Mesendoderm (in vitro differentiated cells): ENCODE data around the gene SLIT3.
"Not testable (repeated sequence)": the region's sequence is repeated elsewhere in the genome, so short reads cannot be mapped to it uniquely, and the experiment has no call there.

Experiments
- DNase-seq: peaks from one replicate; pipeline ENCODE4 v3.0.0; 2013
- H2AK5ac ChIP-seq: 2 replicates; pipeline ENCODE4 v1.6.1; 2013; ENCODE audit warnings: low read length, inconsistent platforms
- H2BK120ac ChIP-seq: 2 replicates; pipeline ENCODE4 v1.6.1; 2013; ENCODE audit warnings: low read depth, mild to moderate bottlenecking, low read length, moderate library complexity, mixed read lengths
- H2BK15ac ChIP-seq: replicated peaks from 2 replicates; pipeline ENCODE4 v1.6.1; 2013; ENCODE audit warnings: low read depth, mild to moderate bottlenecking, moderate library complexity
- H2BK5ac ChIP-seq: 2 replicates; pipeline ENCODE4 v1.6.1; 2013; ENCODE audit warnings: low read length, inconsistent platforms
- H3K18ac ChIP-seq: 2 replicates; pipeline ENCODE4 v1.6.1; 2013; ENCODE audit warnings: mild to moderate bottlenecking, low read length, mixed read lengths
- H3K23ac ChIP-seq: one replicate; pipeline ENCODE4 v1.6.1; 2013; ENCODE audit warnings: low read length
- H3K27ac ChIP-seq: 2 replicates; pipeline ENCODE4 v1.5.1; 2013; ENCODE audit warnings: low read depth, mild to moderate bottlenecking, inconsistent platforms, low read length, moderate library complexity
- H3K27me3 ChIP-seq: 2 replicates; pipeline ENCODE4 v1.6.1; 2013; ENCODE audit warnings: low read length, control low read depth, mild to moderate bottlenecking, inconsistent platforms; ENCODE audit not compliant: insufficient read depth, poor library complexity
- H3K36me3 ChIP-seq: 2 replicates; pipeline ENCODE4 v1.6.1; 2013; ENCODE audit warnings: low read length, inconsistent platforms; ENCODE audit not compliant: control insufficient read depth, insufficient read depth
- H3K4ac ChIP-seq: one replicate; pipeline ENCODE4 v1.6.1; 2013; ENCODE audit warnings: low read depth, mild to moderate bottlenecking, low read length, moderate library complexity
- H3K4me1 ChIP-seq: 2 replicates; pipeline ENCODE4 v1.6.1; 2013; ENCODE audit warnings: low read depth, low read length, inconsistent platforms; ENCODE audit not compliant: control insufficient read depth
- H3K4me2 ChIP-seq: 2 replicates; pipeline ENCODE4 v1.6.1; 2013; ENCODE audit warnings: low read length
- H3K4me3 ChIP-seq: 2 replicates; pipeline ENCODE4 v1.5.1; 2013; ENCODE audit warnings: mild to moderate bottlenecking, low read length
- H3K56ac ChIP-seq: one replicate; pipeline ENCODE4 v1.6.1; 2013; ENCODE audit warnings: low read length
- H3K79me1 ChIP-seq: 2 replicates; pipeline ENCODE4 v1.6.1; 2013; ENCODE audit warnings: low read length, inconsistent platforms
- H3K79me2 ChIP-seq: 2 replicates; pipeline ENCODE4 v1.6.1; 2013; ENCODE audit warnings: mild to moderate bottlenecking, low read length; ENCODE audit not compliant: control insufficient read depth, insufficient read depth
- H3K9ac ChIP-seq: 2 replicates; pipeline ENCODE4 v1.6.1; 2013; ENCODE audit warnings: low read length, inconsistent platforms
- H4K5ac ChIP-seq: one replicate; pipeline ENCODE4 v1.6.1; 2013; ENCODE audit warnings: low read length
- H4K8ac ChIP-seq: one replicate; pipeline ENCODE4 v1.6.1; 2013; ENCODE audit warnings: low read depth, mild to moderate bottlenecking, control low read depth, low read length, moderate library complexity
- WGBS: extraction: QIAGEN DNeasy Blood & Tissue Kit; methylation state at CpG from one replicate; pipeline ENCODE4 v1.1.7; 2013; ENCODE audit warnings: low lambda C conversion rate, missing lambda C conversion rate; ENCODE audit not compliant: insufficient coverage; ENCODE audit errors: extremely low coverage; 5-methylcytosine and 5-hydroxymethylcytosine counted together

SLIT3 gene

DNA sequence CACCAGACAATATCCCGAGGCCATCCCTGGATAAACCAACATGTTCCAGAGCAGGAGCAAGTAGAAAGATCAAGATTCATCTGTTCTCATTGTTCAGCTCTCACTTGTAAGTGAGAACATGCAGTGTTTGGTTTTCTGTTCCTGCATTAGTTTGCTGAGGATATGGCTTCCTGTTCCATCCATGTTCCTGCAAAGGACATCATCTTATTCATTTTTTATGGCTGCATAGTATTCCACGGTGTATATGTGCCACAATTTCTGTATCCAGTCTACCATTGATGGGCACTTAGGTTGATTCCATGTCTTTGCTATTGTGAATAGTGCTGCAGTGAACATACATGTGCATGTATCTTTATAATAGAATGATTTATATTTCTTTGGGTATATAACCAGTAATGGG is 195.4 kb downstream of the SLIT3 start:
- H2BK120ac ChIP-seq, H3K23ac ChIP-seq, H3K4me3 ChIP-seq: not testable (repeated sequence)

DNA sequence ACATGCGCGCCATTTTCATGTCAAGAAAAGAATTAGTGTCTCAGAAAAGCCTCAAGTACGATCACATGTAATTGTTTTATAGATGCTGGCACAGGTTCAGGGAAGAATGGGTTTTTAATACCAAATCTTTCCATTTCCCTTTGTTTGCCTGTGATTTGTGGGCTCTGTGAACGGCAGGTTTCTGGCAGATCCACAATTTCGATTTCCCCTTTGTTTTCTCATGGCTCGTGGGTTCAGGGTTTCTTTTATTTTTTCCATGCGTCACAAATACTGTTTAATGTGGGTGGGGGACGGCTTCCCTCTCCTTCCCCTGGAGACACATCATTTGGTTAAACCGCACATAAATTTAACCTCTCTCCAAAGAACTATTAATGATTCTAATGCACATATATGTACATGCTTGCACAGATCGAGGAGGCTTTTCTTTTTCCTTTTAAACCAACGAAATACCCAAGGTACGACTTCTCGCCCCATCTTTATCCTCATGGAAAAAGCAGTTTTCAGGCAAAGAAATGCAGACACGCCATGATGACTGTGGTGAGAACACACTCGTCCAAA is 195.9 kb downstream of the SLIT3 start:
- H3K18ac ChIP-seq = no peak overlapping the region
- no peaks in the 10 kb centered on the region for H3K36me3 ChIP-seq
- no peak overlapping the region for H2BK5ac ChIP-seq
- H3K23ac ChIP-seq = no peak overlapping the region
- no peak for DNase-seq
- no peak overlapping the region for H3K27ac ChIP-seq
- no peaks in the 10 kb centered on the region for H3K79me2 ChIP-seq
- no peak overlapping the region for H3K56ac ChIP-seq
- H2AK5ac ChIP-seq = no peak overlapping the region
- H3K79me1 ChIP-seq = no peaks in the 10 kb centered on the region
- H3K4me3 ChIP-seq = no peak overlapping the region
- no peak overlapping the region for H2BK15ac ChIP-seq
- no peak overlapping the region for H4K8ac ChIP-seq
- WGBS = no CpG with 5 or more reads among the region's 15 CpGs
- no peak overlapping the region for H3K9ac ChIP-seq
- no peak overlapping the region for H3K4me2 ChIP-seq
- H2BK120ac ChIP-seq = no peak overlapping the region
- H3K4ac ChIP-seq = no peak overlapping the region
- H4K5ac ChIP-seq = no peak overlapping the region
- no peaks in the 10 kb centered on the region for H3K27me3 ChIP-seq
- no peaks in the 10 kb centered on the region for H3K4me1 ChIP-seq

More for the DNA sequence above, 195.4 kb downstream of the SLIT3 start:
- H4K5ac ChIP-seq, H2BK15ac ChIP-seq, H2AK5ac ChIP-seq, H3K18ac ChIP-seq, H3K9ac ChIP-seq, H3K4me1 ChIP-seq, DNase-seq, H3K4ac ChIP-seq, H3K36me3 ChIP-seq, H3K4me2 ChIP-seq, H2BK5ac ChIP-seq, H3K56ac ChIP-seq, H4K8ac ChIP-seq, H3K79me2 ChIP-seq, H3K79me1 ChIP-seq, H3K27ac ChIP-seq, H3K27me3 ChIP-seq: not testable (repeated sequence)
- no CpG with 5 or more reads among the region's 2 CpGs for WGBS

DNA sequence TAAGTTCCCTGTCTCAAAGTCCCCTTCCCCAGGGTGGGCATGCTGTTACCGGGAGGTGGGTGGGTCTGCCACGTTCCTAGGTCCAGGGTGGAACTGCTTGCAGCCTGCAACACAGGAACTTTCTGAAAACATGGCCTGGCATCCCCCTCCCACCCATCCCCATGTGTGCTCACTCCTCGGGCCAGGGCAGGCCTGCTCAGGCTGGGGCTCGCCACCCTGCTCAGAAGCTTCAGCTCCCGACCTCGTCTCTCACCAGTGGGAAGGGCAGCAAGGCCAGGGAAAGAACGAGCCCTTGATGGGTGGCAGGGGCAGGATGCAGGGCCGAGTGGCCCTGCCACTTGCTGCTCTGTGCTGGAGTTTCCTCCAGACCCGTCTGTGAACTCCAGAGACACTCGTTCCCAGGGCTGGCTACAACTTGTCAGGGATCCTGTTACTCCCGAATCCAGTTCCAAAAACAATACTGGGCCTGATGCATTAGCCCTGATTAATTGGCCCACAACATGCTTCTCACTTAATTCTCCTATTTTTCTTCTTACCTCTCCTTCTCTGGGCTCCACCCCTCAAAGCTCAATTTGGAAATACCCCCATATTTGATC is 197.3 kb downstream of the SLIT3 start:
- Histone ChIP-seq H3K27ac (no peak overlapping the region), H3K9ac (no peak overlapping the region), H3K4ac (no peak overlapping the region), H2BK15ac (no peak overlapping the region), H4K8ac (no peak overlapping the region), H2AK5ac (no peak overlapping the region), H3K79me1 (no peaks in the 10 kb centered on the region), H3K79me2 (no peaks in the 10 kb centered on the region), H4K5ac (no peak overlapping the region), H3K4me1 (no peaks in the 10 kb centered on the region), H2BK5ac (no peak overlapping the region), H3K18ac (no peak overlapping the region), H3K23ac (no peak overlapping the region), H3K27me3 (no peaks in the 10 kb centered on the region), H3K4me2 (no peak overlapping the region), H3K4me3 (no peak overlapping the region), H2BK120ac (no peak overlapping the region), H3K56ac (no peak overlapping the region), H3K36me3 (no peaks in the 10 kb centered on the region)
- WGBS = no CpG with 5 or more reads among the region's 11 CpGs
- DNase-seq = no peak

DNA sequence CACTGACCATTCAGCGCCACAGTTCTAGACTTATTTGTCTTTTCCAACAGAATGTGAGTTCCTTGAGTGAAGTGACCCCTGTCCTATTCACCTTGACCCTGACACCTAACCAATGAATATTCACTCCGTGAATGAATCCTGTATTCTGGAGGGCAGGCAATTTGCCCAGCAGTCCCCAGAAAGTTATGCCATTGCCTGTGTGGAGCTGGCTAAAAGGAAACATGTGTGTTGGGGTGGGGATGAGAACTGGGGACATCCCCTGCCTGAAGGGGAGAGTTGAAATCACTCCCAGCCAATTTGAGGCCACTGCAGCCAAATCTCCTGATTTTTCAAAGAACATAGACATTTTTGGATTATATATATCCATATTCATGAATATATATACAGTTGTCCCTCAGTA is 199.0 kb downstream of the SLIT3 start:
- H3K4ac ChIP-seq = no peak overlapping the region
- no peak overlapping the region for H3K4me2 ChIP-seq
- H2AK5ac ChIP-seq = no peak overlapping the region
- no peak overlapping the region for H3K4me3 ChIP-seq
- no peaks in the 10 kb centered on the region for H3K79me1 ChIP-seq
- no peak overlapping the region for H3K23ac ChIP-seq
- no CpG with 5 or more reads among the region's 2 CpGs for WGBS
- H3K27ac ChIP-seq = no peak overlapping the region
- H2BK5ac ChIP-seq = no peak overlapping the region
- H3K36me3 ChIP-seq = no peaks in the 10 kb centered on the region
- H3K4me1 ChIP-seq = no peaks in the 10 kb centered on the region
- no peaks in the 10 kb centered on the region for H3K27me3 ChIP-seq
- no peak overlapping the region for H2BK15ac ChIP-seq
- H4K8ac ChIP-seq = no peak overlapping the region
- no peak overlapping the region for H3K56ac ChIP-seq
- no peak overlapping the region for H4K5ac ChIP-seq
- H3K79me2 ChIP-seq = no peaks in the 10 kb centered on the region
- H2BK120ac ChIP-seq = no peak overlapping the region
- no peak overlapping the region for H3K18ac ChIP-seq
- DNase-seq = no peak
- H3K9ac ChIP-seq = no peak overlapping the region

DNA sequence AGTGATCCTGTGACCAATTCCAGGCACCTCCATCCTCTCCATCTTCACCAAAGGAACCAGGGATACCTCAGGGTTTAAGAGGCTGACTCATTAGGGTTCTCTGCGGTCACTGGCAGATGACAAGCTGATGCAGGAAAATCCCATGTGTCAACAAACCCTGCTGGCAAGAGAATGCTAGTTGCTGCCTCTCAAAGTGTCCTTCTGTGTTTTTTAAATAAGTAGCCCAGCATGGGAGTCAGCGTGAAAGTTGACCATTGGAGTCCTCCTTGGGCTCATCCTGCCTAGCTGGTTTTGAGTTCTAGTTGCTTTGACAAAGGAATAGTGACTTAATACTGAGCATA is 200.2 kb downstream of the SLIT3 start:
- Histone ChIP-seq H2BK15ac (no peak overlapping the region), H3K9ac (no peak overlapping the region), H4K8ac (no peak overlapping the region), H3K27ac (no peak overlapping the region), H2BK120ac (no peak overlapping the region), H4K5ac (no peak overlapping the region), H3K23ac (no peak overlapping the region), H2BK5ac (no peak overlapping the region), H3K4me3 (no peak overlapping the region), H3K4ac (no peak overlapping the region), H3K27me3 (no peaks in the 10 kb centered on the region), H3K79me2 (no peaks in the 10 kb centered on the region), H3K18ac (no peak overlapping the region), H3K4me2 (no peak overlapping the region), H3K79me1 (no peaks in the 10 kb centered on the region), H3K56ac (no peak overlapping the region), H3K4me1 (no peaks in the 10 kb centered on the region), H3K36me3 (no peaks in the 10 kb centered on the region), H2AK5ac (no peak overlapping the region)
- WGBS = no CpG with 5 or more reads among the region's 2 CpGs
- DNase-seq = peak; percentile 80
